Measurements from ENCODE around the gene NEUROD2. TPM values are rescaled to one million over a fixed set of nuclear protein-coding genes. Genes with fewer than 3 reads are reported as not detected.

NEUROD2 gene
- total RNA-seq, 1 experiment from 2014 or later: not detected

DNA sequence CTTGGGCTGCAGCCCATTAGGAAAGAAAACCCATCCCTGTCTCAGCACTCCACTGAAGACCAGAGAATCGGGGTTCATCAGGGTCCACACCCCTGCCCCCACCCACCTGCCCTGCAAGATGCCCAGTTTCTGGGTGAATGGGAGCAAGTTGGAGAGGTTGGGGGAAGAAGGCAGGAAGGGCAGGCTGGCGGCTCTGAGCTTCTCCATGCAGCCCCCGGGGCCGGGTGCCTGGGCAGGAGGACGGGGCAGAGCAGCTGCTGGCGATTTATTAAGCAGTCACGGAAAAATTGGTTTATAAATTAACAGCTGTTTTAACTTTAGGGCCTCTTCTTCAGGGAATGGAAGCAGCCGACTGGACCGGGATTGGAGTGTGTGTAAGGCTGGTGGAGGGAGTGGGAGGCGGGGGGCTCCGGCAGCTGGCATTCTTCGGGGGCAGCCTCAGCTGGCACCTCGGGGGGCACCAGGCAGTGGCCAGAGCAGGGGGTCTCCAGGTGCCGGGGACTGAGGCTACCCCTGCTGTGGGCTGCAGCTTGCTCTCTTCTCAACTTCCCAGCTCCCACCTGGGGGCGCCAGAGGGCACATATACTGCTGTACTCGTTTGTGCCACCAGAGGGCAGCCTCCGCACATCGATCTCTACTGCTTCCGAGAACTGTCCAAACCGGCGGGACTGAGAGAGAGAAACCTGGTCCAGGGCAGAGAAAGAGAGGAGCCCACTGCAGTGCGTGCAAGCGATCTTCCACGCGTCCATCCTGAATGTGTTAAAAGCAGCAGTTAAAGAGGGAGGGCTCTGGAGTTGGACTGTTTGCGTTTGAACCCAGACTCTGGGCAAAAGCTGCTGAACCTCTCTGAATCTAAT is 14.0 kb upstream of the NEUROD2 start:
- peak; percentile 84 for DNase-seq (ENCODE audit: extremely low read depth, low read depth)

DNA sequence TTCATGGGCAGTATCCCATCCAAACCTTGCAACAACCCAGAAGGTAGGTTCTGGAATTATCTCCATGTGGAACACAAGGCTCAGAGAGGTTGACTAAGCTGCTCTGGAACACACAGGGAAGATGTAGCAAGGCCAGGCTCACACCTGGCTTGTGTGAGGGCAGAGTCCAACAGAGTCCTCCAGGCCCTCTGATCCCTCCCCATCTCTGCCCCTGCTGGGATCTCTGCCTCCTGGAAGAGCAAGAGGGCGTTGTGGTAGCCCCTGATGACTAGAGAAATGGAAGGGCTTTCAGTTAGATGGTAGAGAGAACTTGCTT is 12.0 kb upstream of the NEUROD2 start:
- no peak for DNase-seq (ENCODE audit: extremely low read depth, low read depth)

GRCh38 chr17:39618956-39619785 is 11.5 kb upstream of the NEUROD2 start:
- DNase-seq (ENCODE audit: extremely low read depth, low read depth): no peak

DNA sequence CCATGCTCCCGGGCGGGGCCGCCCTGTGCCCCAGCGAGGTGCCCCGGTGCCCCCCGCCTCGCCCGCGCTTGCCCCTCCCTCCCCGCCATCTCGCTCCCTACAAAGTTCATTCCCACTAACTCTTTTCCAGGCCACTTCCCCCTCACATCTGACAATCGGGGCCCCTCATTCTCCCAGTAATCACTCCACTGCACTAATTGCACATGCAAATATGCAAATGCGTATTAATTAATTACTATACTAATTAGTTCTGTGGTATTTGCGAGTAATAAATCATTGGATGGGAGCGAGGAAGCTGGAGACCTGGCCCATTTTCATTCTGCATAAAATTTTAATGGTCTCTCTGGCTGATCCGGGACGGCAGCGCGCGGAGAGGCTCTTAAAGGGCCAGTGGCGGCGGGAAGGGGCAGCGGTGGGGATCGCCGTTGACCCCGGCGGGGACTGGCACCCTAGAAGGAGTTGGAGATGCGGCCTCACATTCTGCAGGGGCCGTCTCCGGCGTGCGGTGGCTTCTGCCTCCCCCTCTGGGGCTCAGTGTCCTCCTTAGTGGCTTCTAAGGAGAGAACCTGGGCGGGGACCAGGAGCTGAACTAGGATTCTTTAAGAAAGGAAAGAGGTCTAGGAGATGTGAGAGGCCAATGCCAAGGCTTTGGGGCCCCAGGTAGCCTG is 10.7 kb upstream of the NEUROD2 start:
- no peak for DNase-seq (ENCODE audit: extremely low read depth, low read depth)

DNA sequence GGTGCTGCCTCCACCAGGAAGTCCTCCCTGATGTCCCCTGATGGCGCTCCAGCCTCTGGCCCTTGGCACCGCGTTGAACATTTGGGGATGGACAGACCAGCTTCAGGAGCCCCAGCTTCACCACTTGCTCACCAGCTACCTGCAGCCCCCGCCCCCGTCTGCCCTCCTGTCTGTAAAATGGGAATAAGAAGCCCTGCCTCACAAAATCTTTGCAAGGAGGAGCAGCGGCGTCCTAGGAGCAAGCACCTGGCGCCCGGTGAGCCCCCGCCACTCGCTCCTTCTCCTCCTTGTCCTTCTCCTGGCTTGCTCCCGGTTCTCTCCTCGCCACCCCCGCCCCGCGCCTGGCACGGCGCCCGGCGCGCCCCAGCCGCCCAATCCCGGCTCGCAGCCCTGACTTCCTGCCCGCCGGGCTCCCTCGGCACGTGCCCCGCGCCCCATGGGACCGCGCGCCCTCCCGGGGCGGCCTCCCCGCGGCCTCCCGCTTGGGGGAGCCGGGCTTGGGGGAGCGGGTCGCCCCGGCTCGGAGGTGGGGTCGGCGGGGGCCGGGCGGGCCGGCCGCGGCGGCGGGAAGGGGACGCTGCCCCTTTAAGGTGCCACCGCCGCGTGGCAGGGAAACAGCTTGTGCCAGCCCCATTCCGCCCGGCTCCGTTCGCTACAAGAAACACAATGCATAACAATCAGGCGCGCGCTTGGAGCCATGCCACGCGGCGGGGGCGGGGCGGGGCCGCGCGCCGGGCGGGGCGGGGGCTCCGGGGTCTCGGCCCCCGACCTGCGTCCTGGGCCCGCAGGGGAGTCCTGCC is 9.9 kb upstream of the NEUROD2 start:
- DNase-seq (ENCODE audit: extremely low read depth, low read depth): peak; percentile 45

GRCh38 chr17:39617100-39617445 is 9.4 kb upstream of the NEUROD2 start:
- no peak for DNase-seq (ENCODE audit: extremely low read depth, low read depth)

- no peak for DNase-seq (ENCODE audit: extremely low read depth, low read depth)
Measured at GRCh38 chr17:39615434-39615833, 7.7 kb upstream of the NEUROD2 start.

DNA sequence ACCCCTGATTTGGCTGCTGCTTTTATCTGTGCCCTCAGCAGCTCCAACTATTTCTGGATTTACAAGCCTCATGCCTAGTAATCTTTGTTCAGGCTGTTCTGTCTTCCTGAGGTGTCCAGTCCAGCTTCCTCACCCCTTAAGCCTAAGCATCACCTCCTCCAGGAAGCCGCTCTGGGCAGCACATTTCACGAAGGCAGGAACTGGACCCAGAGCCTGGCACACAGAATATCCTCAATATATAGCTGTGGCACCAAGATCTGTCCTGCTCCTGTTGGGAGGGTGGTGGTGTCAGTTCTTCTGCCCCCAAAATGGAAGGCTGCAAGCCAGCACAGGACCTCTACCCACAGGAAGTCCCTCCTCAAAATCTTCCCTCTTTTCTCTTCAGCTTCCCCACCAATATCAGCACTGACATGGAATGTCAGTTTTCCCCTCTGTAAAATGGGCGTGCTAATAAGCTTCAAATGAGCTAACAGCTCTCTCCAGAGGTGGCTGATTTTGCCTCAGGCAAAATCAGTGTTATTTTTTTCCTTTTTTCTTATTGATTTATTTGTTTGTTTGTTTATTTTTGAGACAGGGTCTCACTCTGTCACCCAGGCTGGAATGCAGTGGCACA is 6.9 kb upstream of the NEUROD2 start:
- no peak for DNase-seq (ENCODE audit: extremely low read depth, low read depth)

GRCh38 chr17:39612935-39613464 is 5.3 kb upstream of the NEUROD2 start:
- DNase-seq (ENCODE audit: extremely low read depth, low read depth): no peak

GRCh38 chr17:39612291-39612894 is 4.7 kb upstream of the NEUROD2 start:
- no peak for DNase-seq (ENCODE audit: extremely low read depth, low read depth)

DNA sequence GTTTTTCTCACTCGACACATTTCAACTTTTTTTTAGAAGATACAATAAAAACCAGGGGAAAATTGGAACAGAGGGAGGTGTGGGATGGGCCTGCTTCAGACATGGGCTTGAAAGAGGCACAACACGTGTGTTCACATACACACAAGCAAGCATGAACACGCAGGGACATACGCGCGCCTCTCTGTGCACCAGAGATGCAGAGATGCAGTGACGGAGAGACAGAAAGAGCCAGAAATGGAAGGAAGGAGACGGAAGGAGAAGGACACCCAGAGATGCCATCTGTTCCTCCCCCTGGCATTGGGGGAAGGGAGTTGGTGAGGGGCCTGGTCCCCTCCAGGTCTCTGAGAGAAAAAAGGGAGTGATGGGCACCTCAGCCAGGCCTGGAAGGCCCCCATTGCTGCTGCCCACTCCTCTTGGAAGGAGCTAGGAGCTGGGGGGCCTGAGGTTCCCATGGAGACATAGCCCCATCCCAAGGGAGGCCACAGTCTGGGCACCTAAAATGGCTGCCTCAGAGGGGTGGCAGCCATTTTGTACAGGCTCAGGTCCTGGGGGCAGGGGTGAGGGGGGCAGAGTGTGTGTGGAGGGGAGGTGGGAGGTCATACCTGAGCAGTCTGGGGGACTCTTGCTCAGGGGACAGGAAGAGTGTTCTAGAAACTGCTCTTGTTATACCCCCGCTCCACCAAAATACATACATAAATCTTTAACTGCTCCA is 3.8 kb upstream of the NEUROD2 start:
- no peak for DNase-seq (ENCODE audit: extremely low read depth, low read depth)

DNA sequence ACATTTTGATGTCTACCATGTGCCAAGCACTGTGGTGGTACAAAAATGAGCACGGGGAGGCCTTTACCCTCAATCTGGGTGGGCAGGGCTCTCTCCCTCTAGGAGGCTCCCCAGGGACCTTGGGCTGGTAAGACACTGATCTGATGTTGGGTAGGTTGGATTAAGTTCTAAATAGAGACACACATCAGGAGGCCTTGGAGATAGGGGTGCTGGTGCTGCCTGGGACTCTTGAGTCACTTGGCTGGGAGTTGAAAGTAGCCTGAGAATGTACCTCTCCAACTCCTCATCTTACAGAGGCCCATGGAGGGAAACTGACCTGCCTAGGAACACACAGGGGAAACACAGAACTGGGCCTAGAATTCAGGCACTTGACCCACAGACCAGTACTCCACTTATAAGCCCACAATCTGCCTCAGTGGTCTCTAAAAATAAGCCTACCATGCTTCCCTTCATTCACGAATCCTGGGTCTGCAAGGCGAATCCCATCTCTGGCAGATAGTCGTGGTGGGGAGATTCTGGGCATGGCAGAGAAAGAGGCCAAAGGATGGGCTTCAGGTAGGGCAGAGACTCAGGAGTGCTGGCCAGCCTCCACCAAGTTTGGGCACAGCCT is 1.8 kb upstream of the NEUROD2 start:
- no peak for DNase-seq (ENCODE audit: extremely low read depth, low read depth)

- DNase-seq (ENCODE audit: extremely low read depth, low read depth): no peak
Measured at GRCh38 chr17:39608142-39608981, 642 bp upstream of the NEUROD2 start.

- DNase-seq (ENCODE audit: extremely low read depth, low read depth): no peak
Measured at GRCh38 chr17:39607057-39607850, 466 bp downstream of the NEUROD2 start.

GRCh38 chr17:39606434-39607056 is 1.2 kb downstream of the NEUROD2 start:
- DNase-seq (ENCODE audit: extremely low read depth, low read depth): no peak

Data from NCI-H460 (cell line).